ENCODE measurements around the gene TBR1.

TBR1 gene

DNA sequence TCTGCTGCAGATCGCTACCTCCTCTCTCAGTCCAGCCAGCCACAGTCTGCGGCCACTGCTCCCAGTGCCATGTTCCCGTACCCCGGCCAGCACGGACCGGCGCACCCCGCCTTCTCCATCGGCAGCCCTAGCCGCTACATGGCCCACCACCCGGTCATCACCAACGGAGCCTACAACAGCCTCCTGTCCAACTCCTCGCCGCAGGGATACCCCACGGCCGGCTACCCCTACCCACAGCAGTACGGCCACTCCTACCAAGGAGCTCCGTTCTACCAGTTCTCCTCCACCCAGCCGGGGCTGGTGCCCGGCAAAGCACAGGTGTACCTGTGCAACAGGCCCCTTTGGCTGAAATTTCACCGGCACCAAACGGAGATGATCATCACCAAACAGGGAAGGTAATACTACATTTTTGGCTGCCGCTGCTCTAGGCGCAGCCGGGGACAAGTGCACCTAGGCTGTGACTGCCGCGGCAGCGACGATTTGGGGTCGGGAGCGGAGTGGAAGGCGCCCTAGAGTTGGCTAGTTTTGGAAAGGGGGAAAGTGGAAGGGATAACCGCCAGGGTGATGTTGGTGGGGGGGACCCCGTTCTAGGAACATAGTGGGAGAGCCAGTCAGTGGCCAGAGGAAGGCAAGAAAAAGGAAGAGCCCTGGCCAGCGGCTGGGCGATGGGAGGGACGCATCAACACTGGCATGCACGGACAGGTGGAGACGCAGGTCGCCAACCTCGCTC, 776 bp downstream of the TBR1 start:
- Histone ChIP-seq H3K4me3 (ENCODE audit: low read length) (peak overlapping the region; percentile 8; the same call in 1 of the 2 replicates), H3K4me1 (ENCODE audit: insufficient read depth, low read length) (peaks cover 13% of the 10 kb centered on the region), H3K9ac (ENCODE audit: low read depth, low read length) (no peak overlapping the region), H3K9me3 (ENCODE audit: insufficient read depth, low read depth, low read length) (peaks cover 3% of the 10 kb centered on the region; the same call in 1 of the 2 replicates), H3K36me3 (ENCODE audit: insufficient read depth, low read depth, low read length) (no peaks in the 10 kb centered on the region), H3K27ac (ENCODE audit: low read length) (no peak overlapping the region), H3K27me3 (ENCODE audit: insufficient read depth, low read length) (peaks cover 100% of the 10 kb centered on the region)

DNA sequence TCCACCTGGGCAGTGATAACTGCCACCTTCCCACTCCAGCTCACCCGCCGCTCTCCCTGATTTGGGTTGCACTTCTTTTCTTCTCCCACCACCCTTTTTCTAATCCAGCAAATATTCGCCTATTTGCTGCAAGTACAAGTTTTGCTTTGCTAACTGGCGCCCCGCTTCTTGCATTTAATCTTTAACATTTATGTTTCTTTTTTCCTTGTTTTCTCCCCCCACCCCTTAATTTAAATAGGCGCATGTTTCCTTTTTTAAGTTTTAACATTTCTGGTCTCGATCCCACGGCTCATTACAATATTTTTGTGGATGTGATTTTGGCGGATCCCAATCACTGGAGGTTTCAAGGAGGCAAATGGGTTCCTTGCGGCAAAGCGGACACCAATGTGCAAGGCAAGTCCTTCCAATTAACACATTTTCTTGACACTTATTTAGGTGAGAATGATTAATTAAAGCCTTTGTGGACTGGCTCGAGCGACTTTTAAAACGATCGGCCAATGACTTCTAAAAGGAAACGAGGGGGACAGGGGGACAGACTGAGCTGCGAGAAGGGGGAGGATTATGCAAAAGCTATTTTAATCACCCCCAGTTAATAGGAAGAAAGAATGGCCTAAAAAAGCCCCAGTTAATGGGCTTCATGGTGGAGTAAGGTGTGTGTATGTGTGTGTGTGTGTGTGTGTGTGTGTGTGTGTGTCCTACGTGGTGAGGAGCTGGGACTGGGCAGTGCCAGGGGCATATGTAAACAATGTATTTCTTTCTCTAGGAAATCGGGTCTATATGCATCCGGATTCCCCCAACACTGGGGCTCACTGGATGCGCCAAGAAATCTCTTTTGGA, 1.6 kb downstream of the TBR1 start:
- H3K4me1 ChIP-seq (ENCODE audit: insufficient read depth, low read length), result peaks cover 13% of the 10 kb centered on the region
- no peak overlapping the region for H3K27ac ChIP-seq (ENCODE audit: low read length)
- no peaks in the 10 kb centered on the region for H3K36me3 ChIP-seq (ENCODE audit: insufficient read depth, low read depth, low read length)
- peaks cover 100% of the 10 kb centered on the region for H3K27me3 ChIP-seq (ENCODE audit: insufficient read depth, low read length)
- no peak overlapping the region for H3K9ac ChIP-seq (ENCODE audit: low read depth, low read length)
- no peak overlapping the region; the same call in 1 of the 2 replicates for H3K4me3 ChIP-seq (ENCODE audit: low read length)
- peaks cover 6% of the 10 kb centered on the region; the same call in 1 of the 2 replicates for H3K9me3 ChIP-seq (ENCODE audit: insufficient read depth, low read depth, low read length)

DNA sequence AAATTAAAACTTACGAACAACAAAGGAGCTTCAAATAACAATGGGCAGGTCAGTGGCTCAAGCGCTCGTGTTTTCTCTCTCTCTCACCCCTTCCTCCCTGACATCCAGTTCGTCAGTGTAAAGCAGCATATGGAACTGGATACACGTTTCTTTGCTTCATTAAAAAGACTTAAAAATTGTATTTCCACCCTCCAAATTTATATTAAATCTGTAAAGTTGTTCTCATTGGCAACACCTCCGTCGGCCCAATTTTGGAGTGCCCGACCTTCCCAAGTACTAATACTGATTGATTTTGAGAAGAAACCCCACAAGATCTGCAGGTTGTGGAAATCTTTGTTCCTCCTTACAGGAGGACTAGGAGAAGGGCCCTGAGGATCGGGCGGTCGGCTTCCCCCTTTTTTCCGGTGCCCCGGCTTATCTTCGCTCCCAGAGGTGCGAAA, 2.2 kb downstream of the TBR1 start:
- Histone ChIP-seq H3K9me3 (ENCODE audit: insufficient read depth, low read depth, low read length) (peaks cover 8% of the 10 kb centered on the region; the same call in 1 of the 2 replicates), H3K4me1 (ENCODE audit: insufficient read depth, low read length) (peaks cover 9% of the 10 kb centered on the region), H3K9ac (ENCODE audit: low read depth, low read length) (no peak overlapping the region), H3K36me3 (ENCODE audit: insufficient read depth, low read depth, low read length) (no peaks in the 10 kb centered on the region), H3K27me3 (ENCODE audit: insufficient read depth, low read length) (peaks cover 100% of the 10 kb centered on the region), H3K27ac (ENCODE audit: low read length) (no peak overlapping the region), H3K4me3 (ENCODE audit: low read length) (no peak overlapping the region; the same call in 1 of the 2 replicates)

DNA sequence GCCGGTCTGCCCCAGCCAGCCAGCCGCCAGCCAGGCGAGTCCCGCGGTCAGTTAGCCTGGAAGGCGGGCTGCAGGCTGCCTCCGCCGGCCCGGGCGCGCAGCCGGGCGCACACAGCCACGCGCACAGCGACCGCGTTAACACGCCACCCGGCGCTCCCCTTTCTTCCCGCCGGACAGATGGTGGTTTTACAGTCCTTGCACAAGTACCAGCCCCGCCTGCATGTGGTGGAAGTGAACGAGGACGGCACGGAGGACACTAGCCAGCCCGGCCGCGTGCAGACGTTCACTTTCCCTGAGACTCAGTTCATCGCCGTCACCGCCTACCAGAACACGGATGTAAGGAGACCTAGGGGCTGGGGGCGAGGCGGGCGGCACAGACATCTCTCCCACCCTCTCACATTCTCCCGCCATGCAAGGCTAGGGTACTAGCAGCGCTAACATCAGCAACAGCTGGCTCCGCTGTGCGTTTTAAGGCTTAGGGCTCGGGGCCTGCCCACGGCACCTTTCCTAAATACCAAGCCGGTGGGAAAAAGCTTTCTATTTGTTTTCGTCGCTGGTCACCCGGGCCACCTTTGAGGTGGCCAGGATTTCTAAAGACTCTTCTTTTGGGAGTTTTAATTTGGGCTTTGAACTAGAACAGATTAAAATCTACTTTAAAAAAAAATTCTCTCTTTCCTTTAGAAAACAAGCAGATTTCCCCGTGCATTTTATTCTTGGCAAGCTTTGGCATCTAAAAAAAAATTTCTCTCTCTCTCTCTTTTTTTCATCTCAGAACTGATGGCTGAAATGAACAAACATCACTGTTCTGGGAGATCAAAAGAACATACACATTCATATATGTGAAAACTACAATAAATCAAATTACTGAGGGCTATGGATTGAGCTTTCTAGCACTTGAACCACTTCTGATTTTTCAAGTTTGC, 2.9 kb downstream of the TBR1 start:
- H3K4me3 ChIP-seq (ENCODE audit: low read length), result peak overlapping the region; percentile 46; the same call in 1 of the 2 replicates
- H3K27ac ChIP-seq (ENCODE audit: low read length), result no peak overlapping the region
- H3K9me3 ChIP-seq (ENCODE audit: insufficient read depth, low read depth, low read length), result peaks cover 8% of the 10 kb centered on the region; the same call in 1 of the 2 replicates
- H3K4me1 ChIP-seq (ENCODE audit: insufficient read depth, low read length), result peaks cover 3% of the 10 kb centered on the region; the same call in 1 of the 2 replicates
- no peak overlapping the region for H3K9ac ChIP-seq (ENCODE audit: low read depth, low read length)
- H3K27me3 ChIP-seq (ENCODE audit: insufficient read depth, low read length), result peaks cover 100% of the 10 kb centered on the region
- no peaks in the 10 kb centered on the region for H3K36me3 ChIP-seq (ENCODE audit: insufficient read depth, low read depth, low read length)

DNA sequence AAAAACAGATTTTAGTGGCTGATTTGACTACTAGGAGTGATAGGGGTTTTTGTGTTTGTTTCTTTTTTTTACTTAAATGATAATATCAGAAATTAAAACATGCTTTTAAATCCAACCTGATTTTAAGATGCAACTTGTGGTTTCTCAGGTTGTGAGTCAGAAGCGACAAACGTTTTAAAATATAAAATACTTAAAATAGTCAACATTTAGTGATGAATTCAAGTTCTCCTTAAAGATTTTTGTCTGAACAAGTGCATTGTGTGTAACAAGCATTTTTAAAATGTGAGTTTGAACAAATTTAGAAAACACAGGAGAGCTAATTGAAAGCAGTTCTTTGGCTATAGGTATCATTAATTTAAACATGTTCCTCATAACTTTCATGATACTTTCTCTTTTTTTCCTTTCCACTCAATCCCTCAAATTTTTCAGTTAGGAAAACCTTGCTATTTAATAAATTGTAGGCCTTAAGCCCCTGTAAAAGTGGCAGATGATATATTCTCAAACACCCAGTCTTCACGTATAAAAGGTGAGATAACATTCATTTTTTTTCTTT, 3.6 kb downstream of the TBR1 start:
- H3K27me3 ChIP-seq (ENCODE audit: insufficient read depth, low read length), result peaks cover 100% of the 10 kb centered on the region
- peaks cover 6% of the 10 kb centered on the region; the same call in 1 of the 2 replicates for H3K4me1 ChIP-seq (ENCODE audit: insufficient read depth, low read length)

DNA sequence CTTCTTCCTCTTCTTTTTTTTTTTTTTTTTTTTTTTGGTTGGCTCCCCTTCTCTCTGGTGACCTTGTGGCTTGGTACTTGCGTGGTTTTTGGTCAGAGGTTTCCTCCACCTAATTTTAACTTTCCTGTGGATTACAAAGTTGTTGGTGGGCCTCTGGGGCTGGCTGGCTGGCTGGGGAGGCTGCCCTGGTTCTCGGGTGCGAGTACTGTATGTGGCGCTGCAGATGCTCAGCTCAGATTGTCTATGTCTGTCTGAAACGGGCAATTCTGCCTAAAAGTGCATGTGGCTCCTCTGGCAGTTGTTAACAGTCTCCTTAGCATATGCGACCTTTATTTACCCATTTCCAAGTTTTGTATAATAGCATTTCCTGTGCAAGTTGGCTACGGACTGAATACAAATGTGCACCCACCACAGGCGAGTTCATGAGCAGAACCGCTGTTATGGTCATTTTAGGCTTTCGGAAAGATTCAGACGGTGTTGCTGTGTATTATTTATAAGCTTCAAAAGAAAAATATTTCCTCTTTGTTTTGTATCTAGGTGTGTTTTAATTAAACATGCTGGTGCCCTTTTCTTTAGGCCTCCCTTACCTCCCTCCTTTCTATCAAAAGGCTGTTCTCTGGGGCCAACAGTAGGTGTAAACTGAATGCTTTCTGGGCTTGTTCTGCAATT, 4.4 kb downstream of the TBR1 start:
- Histone ChIP-seq H3K36me3 (ENCODE audit: insufficient read depth, low read depth, low read length) (no peaks in the 10 kb centered on the region), H3K9ac (ENCODE audit: low read depth, low read length) (no peak overlapping the region), H3K27me3 (ENCODE audit: insufficient read depth, low read length) (peaks cover 100% of the 10 kb centered on the region), H3K4me3 (ENCODE audit: low read length) (no peak overlapping the region), H3K9me3 (ENCODE audit: insufficient read depth, low read depth, low read length) (peaks cover 8% of the 10 kb centered on the region; the same call in 1 of the 2 replicates), H3K27ac (ENCODE audit: low read length) (no peak overlapping the region), H3K4me1 (ENCODE audit: insufficient read depth, low read length) (0 out of 2 replicates have a peak, but pooled peaks cover 3% of the 10 kb centered on the region)

More for the DNA sequence above, 3.6 kb downstream of the TBR1 start:
- no peak overlapping the region for H3K9ac ChIP-seq (ENCODE audit: low read depth, low read length)
- H3K4me3 ChIP-seq (ENCODE audit: low read length), result no peak overlapping the region
- no peaks in the 10 kb centered on the region for H3K36me3 ChIP-seq (ENCODE audit: insufficient read depth, low read depth, low read length)
- no peak overlapping the region for H3K27ac ChIP-seq (ENCODE audit: low read length)
- peaks cover 8% of the 10 kb centered on the region; the same call in 1 of the 2 replicates for H3K9me3 ChIP-seq (ENCODE audit: insufficient read depth, low read depth, low read length)

DNA sequence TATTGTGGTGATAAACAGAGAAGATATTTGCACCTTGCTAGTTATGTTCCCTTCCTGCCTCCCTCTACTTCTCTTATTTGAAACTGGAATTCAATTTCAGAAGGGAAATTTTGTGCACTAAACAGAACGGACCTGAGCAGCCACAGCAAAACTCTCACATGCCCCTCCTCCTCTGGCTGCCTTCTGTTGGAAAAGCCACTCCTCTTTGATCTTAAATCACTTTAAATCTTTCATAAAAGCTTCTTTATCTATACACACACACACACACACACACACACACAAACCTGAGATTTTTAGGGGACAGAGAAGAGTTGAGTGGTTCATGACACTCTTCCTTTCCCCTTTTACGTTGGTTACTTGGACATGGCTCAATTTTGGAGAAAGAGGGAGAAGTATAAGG, 5.6 kb downstream of the TBR1 start:
- Histone ChIP-seq H3K4me3 (ENCODE audit: low read length) (no peak overlapping the region), H3K36me3 (ENCODE audit: insufficient read depth, low read depth, low read length) (no peaks in the 10 kb centered on the region), H3K9me3 (ENCODE audit: insufficient read depth, low read depth, low read length) (peaks cover 8% of the 10 kb centered on the region; the same call in 1 of the 2 replicates), H3K27ac (ENCODE audit: low read length) (no peak overlapping the region), H3K27me3 (ENCODE audit: insufficient read depth, low read length) (peaks cover 100% of the 10 kb centered on the region), H3K9ac (ENCODE audit: low read depth, low read length) (no peak overlapping the region), H3K4me1 (ENCODE audit: insufficient read depth, low read length) (0 out of 2 replicates have a peak, but pooled peaks cover 3% of the 10 kb centered on the region)

DNA sequence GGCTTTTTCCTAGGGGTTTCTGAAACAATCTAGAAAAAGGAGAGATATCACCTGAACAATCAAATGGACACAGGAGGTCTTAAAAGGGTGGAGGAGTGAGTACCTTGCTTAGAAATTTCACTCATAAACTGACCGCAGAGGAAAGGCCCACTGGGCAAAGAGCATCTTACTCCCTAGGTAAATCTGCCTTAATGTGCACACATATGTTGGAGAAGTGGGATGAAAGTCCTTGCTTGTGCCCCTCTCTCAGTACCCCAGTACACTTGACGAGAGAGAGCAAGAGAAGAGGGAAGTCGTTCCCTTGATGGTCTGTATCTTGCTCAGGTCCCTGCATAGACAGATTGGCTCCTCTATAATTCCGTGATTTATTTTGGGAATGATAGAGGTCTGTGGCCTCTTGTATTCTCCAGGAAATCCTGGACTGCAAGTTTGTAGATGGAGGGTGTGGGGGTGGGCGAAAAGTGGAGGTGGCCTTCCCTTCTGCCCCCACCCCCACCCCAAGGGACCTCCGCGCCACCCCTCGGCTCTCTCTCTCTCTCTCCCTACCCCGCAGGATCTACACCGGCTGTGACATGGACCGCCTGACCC, 6.8 kb downstream of the TBR1 start:
- peak overlapping the region; percentile 65; the same call in 1 of the 2 replicates for H3K4me3 ChIP-seq (ENCODE audit: low read length)
- H3K36me3 ChIP-seq (ENCODE audit: insufficient read depth, low read depth, low read length), result no peaks in the 10 kb centered on the region
- H3K27ac ChIP-seq (ENCODE audit: low read length), result no peak overlapping the region
- peaks cover 8% of the 10 kb centered on the region; the same call in 1 of the 2 replicates for H3K9me3 ChIP-seq (ENCODE audit: insufficient read depth, low read depth, low read length)
- H3K27me3 ChIP-seq (ENCODE audit: insufficient read depth, low read length), result peaks cover 100% of the 10 kb centered on the region
- no peak overlapping the region for H3K9ac ChIP-seq (ENCODE audit: low read depth, low read length)
- H3K4me1 ChIP-seq (ENCODE audit: insufficient read depth, low read length), result peaks cover 7% of the 10 kb centered on the region; the same call in 1 of the 2 replicates

DNA sequence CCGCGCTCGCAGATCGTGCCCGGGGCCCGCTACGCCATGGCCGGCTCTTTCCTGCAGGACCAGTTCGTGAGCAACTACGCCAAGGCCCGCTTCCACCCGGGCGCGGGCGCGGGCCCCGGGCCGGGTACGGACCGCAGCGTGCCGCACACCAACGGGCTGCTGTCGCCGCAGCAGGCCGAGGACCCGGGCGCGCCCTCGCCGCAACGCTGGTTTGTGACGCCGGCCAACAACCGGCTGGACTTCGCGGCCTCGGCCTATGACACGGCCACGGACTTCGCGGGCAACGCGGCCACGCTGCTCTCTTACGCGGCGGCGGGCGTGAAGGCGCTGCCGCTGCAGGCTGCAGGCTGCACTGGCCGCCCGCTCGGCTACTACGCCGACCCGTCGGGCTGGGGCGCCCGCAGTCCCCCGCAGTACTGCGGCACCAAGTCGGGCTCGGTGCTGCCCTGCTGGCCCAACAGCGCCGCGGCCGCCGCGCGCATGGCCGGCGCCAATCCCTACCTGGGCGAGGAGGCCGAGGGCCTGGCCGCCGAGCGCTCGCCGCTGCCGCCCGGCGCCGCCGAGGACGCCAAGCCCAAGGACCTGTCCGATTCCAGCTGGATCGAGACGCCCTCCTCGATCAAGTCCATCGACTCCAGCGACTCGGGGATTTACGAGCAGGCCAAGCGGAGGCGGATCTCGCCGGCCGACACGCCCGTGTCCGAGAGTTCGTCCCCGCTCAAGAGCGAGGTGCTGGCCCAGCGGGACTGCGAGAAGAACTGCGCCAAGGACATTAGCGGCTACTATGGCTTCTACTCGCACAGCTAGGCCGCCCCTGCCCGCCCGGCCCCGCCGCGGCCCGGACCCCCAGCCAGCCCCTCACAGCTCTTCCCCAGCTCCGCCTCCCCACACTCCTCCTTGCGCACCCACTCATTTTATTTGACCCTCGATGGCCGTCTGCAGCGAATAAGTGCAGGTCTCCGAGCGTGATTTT, 7.6 kb downstream of the TBR1 start:
- Histone ChIP-seq H3K4me3 (ENCODE audit: low read length) (peak overlapping the region; percentile 65; the same call in 1 of the 2 replicates), H3K9me3 (ENCODE audit: insufficient read depth, low read depth, low read length) (peaks cover 8% of the 10 kb centered on the region; the same call in 1 of the 2 replicates), H3K9ac (ENCODE audit: low read depth, low read length) (no peak overlapping the region), H3K36me3 (ENCODE audit: insufficient read depth, low read depth, low read length) (no peaks in the 10 kb centered on the region), H3K4me1 (ENCODE audit: insufficient read depth, low read length) (peaks cover 7% of the 10 kb centered on the region; the same call in 1 of the 2 replicates), H3K27me3 (ENCODE audit: insufficient read depth, low read length) (peaks cover 100% of the 10 kb centered on the region), H3K27ac (ENCODE audit: low read length) (no peak overlapping the region)

Measured in iPS-20b (cell line).